ENCODE measurements around the gene RASEF. TPM values are rescaled to one million over a fixed set of nuclear protein-coding genes. Genes with fewer than 3 reads are reported as not detected.

Gene RASEF
- total and polyA plus RNA-seq, 8 donors: 10.3 to 27.3 (median 19.1) TPM

GRCh38 chr9:82961504-82962125 lies 101.3 kb downstream of the RASEF start:
- no peaks in the 10 kb centered on the region for H3K9me3 ChIP-seq
- H3K4me3 ChIP-seq: no peak overlapping the region
- H3K27ac ChIP-seq: no peak overlapping the region
- peak; percentile 71 to 85 (median 80) for DNase-seq
- FAIRE-seq: peak; percentile 63
- whole genome bisulfite sequencing, 2 donors: 7 to 11% methylated on average over 7 of the region's 7 CpGs
- intact Hi-C loops (cut with DNase I): no loop called here
- no peaks in the 10 kb centered on the region for H3K36me3 ChIP-seq
- ATAC-seq: peak; percentile 99 to 100 (median 100)
- H3K27me3 ChIP-seq: no peaks in the 10 kb centered on the region
- H3K4me1 ChIP-seq: peaks cover 0 to 3% (median 0%) of the 10 kb centered on the region in 3 donors
- peak; percentile 42 to 77 (median 67) for TF ChIP-seq CTCF (IDR thresholded peaks at IDR 0.05)

- peaks cover 0 to 3% (median 0%) of the 10 kb centered on the region in 3 donors for H3K4me1 ChIP-seq
- no peak overlapping the region for H3K4me3 ChIP-seq
- 74% methylated on average over 7 of the region's 7 CpGs for WGBS, 2 donors
- ATAC-seq: peak in 1 of 4 donors; percentile 49
- TF ChIP-seq CTCF (IDR thresholded peaks at IDR 0.05): no peak
- no peaks in the 10 kb centered on the region for H3K9me3 ChIP-seq
- intact Hi-C loops (cut with DNase I): no loop called here
- no peak for DNase-seq
- no peak for FAIRE-seq
- no peaks in the 10 kb centered on the region for H3K27me3 ChIP-seq
- H3K36me3 ChIP-seq: no peaks in the 10 kb centered on the region
- H3K27ac ChIP-seq: no peak overlapping the region
These were observed 105.2 kb downstream of the RASEF start for GRCh38 chr9:82957529-82958379.

GRCh38 chr9:82949203-82949602 lies 113.7 kb downstream of the RASEF start:
- Histone ChIP-seq H3K27ac (no peak overlapping the region), H3K4me1 (no peaks in the 10 kb centered on the region), H3K36me3 (no peaks in the 10 kb centered on the region), H3K27me3 (no peaks in the 10 kb centered on the region), H3K9me3 (no peaks in the 10 kb centered on the region), H3K4me3 (no peak overlapping the region)
- 92 to 100% methylated on average over 2 of the region's 2 CpGs for WGBS, 2 donors
- TF ChIP-seq CTCF (IDR thresholded peaks at IDR 0.05): no peak
- ATAC-seq: no peak
- DNase-seq: no peak
- intact Hi-C loops (cut with DNase I): no loop called here
- no peak for FAIRE-seq

- TF ChIP-seq CTCF (IDR thresholded peaks at IDR 0.05): no peak
- 96 to 98% methylated on average over 7 of the region's 7 CpGs for WGBS, 2 donors
- no peak for FAIRE-seq
These were observed 122.6 kb downstream of the RASEF start for GRCh38 chr9:82940376-82940775.

More at GRCh38 chr9:82940376-82940775, 122.6 kb downstream of the RASEF start:
- H3K27ac ChIP-seq: no peak overlapping the region
- no peaks in the 10 kb centered on the region for H3K27me3 ChIP-seq
- intact Hi-C loops (cut with DNase I): no loop called here
- no peak for DNase-seq
- H3K9me3 ChIP-seq: no peaks in the 10 kb centered on the region
- no peak for ATAC-seq
- peaks cover 0 to 4% (median 0%) of the 10 kb centered on the region in 3 donors for H3K4me1 ChIP-seq
- no peaks in the 10 kb centered on the region for H3K36me3 ChIP-seq
- no peak overlapping the region for H3K4me3 ChIP-seq
